Fibroblast of lung (primary cell): ENCODE data around the gene PHF19. TPM values are rescaled to one million over a fixed set of nuclear protein-coding genes. Genes with fewer than 3 reads are reported as not detected.

Experiments used
- DNase-seq, 2 donors: peaks; one replicate each; pipeline versions ENCODE4 v3.0.0 to v3.0.0-alpha.2; 2010; ENCODE audit warnings: low read depth in 2 of 2
- H2AFZ ChIP-seq: 2 replicates; pipeline ENCODE4 v1.5.1; 2012; ENCODE audit warnings: low read length, control low read depth, inconsistent platforms
- H3K27ac ChIP-seq: 2 replicates; pipeline ENCODE4 v1.5.1; 2011; ENCODE audit warnings: low read length, control low read depth; ENCODE audit not compliant: insufficient read depth
- H3K27me3 ChIP-seq: 2 replicates; pipeline ENCODE4 v1.5.1; 2011; ENCODE audit warnings: mild to moderate bottlenecking, low read length; ENCODE audit not compliant: control insufficient read depth, insufficient read depth
- H3K36me3 ChIP-seq: 2 replicates; pipeline ENCODE4 v1.5.1; 2011; ENCODE audit warnings: low read length; ENCODE audit not compliant: control insufficient read depth, insufficient read depth
- H3K4me1 ChIP-seq: 2 replicates; pipeline ENCODE4 v1.5.1; 2011; ENCODE audit warnings: low read length; ENCODE audit not compliant: control insufficient read depth, insufficient read depth; ENCODE audit errors: extremely low read depth
- H3K4me2 ChIP-seq: 2 replicates; pipeline ENCODE4 v1.5.1; 2011; ENCODE audit warnings: low read length, control low read depth; ENCODE audit not compliant: insufficient read depth; ENCODE audit errors: extremely low read depth
- H3K4me3 ChIP-seq, 4 experiments: fragments of 200-600 bp in 1 of 4; sonication (generic) in 1 of 4; replicated peaks in 1 of 4; 2 replicates each; pipeline ENCODE4 v1.5.1; 2011 to 2016; ENCODE audit warnings: low read length in 4 of 4, low read depth in 3 of 4, mild to moderate bottlenecking in 3 of 4, control low read depth in 2 of 4, inconsistent platforms in 1 of 4, mixed read lengths in 1 of 4; ENCODE audit not compliant: insufficient read depth in 1 of 4; ENCODE audit errors: control extremely low read depth in 1 of 4
- H3K79me2 ChIP-seq: 2 replicates; pipeline ENCODE4 v1.5.1; 2012; ENCODE audit warnings: mild to moderate bottlenecking, low read length, inconsistent platforms; ENCODE audit not compliant: control insufficient read depth, insufficient read depth
- H3K9ac ChIP-seq: 2 replicates; pipeline ENCODE4 v1.5.1; 2011; ENCODE audit warnings: mild to moderate bottlenecking, low read length, control low read depth; ENCODE audit not compliant: insufficient read depth
- H3K9me3 ChIP-seq: 2 replicates; pipeline ENCODE4 v1.5.1; 2012; ENCODE audit warnings: low read depth, low read length; ENCODE audit not compliant: control insufficient read depth, insufficient read depth
- H4K20me1 ChIP-seq: 2 replicates; pipeline ENCODE4 v1.5.1; 2011; ENCODE audit warnings: low read length; ENCODE audit not compliant: control insufficient read depth, insufficient read depth; ENCODE audit errors: extremely low read depth
- CTCF ChIP-seq, 2 donors: IDR thresholded peaks in 1 of 2; conservative IDR thresholded peaks in 1 of 2; 1 replicate in 1 of 2; 2 replicates in 1 of 2; pipeline ENCODE4 v1.5.1; 2011 to 2012; ENCODE audit warnings: low read length in 2 of 2, control low read depth in 1 of 2, inconsistent platforms in 1 of 2, low read depth in 1 of 2, mild to moderate bottlenecking in 1 of 2
- EZH2 ChIP-seq: IDR thresholded peaks from 2 replicates; pipeline ENCODE4 v1.5.1; 2012; ENCODE audit warnings: low read length, control low read depth, mild to moderate bottlenecking; ENCODE audit errors: missing control alignments
- polyA plus RNA-seq, 2 donors: library from polyadenylated mRNA; depleted of rRNA in 1 of 2; stranded (reverse) in 1 of 2; unstranded in 1 of 2; fragments of >200 nt; gene quantifications; 2 replicates each; pipeline ENCODE4 v1.2.1, GENCODE V29; 2011 to 2012; ENCODE audit warnings: missing spikeins in 1 of 2
- total RNA-seq: library from RNA; depleted of rRNA; stranded (reverse); fragments of >200 nt; gene quantifications from 2 replicates; pipeline ENCODE4 v1.2.1, GENCODE V29; 2014

Gene PHF19
- total and polyA plus RNA-seq, 2 donors (not counting 1 experiment from before 2014, with no cell fraction given), result 21.4 to 38.3 TPM

- H3K36me3 ChIP-seq, result peaks cover 37% of the 10 kb centered on the region
Observed at GRCh38 chr9:120861935-120862334, 15.1 kb downstream of the PHF19 start.

GRCh38 chr9:120860083-120860482 is 16.9 kb downstream of the PHF19 start:
- TF ChIP-seq CTCF (conservative IDR thresholded peaks at IDR 0.05 in 1 of 2, IDR thresholded peaks at IDR 0.05 in 1 of 2; ENCODE audit: low read depth in 1 of 2, low read length in 2 of 2) (no peak), EZH2 (no peak)
- H3K9me3 ChIP-seq, result no peaks in the 10 kb centered on the region
- H4K20me1 ChIP-seq, result no peaks in the 10 kb centered on the region
- H2AFZ ChIP-seq, result no peak overlapping the region
- H3K9ac ChIP-seq, result no peak overlapping the region
- DNase-seq, result no peak
- peaks cover 30% of the 10 kb centered on the region for H3K36me3 ChIP-seq
- no peak overlapping the region for H3K4me3 ChIP-seq
- H3K4me2 ChIP-seq, result no peak overlapping the region
- H3K27ac ChIP-seq, result no peak overlapping the region
- no peaks in the 10 kb centered on the region for H3K4me1 ChIP-seq
- H3K27me3 ChIP-seq, result no peaks in the 10 kb centered on the region
- no peaks in the 10 kb centered on the region for H3K79me2 ChIP-seq

More at GRCh38 chr9:120861935-120862334, 15.1 kb downstream of the PHF19 start:
- Histone ChIP-seq H3K4me1 (no peaks in the 10 kb centered on the region), H3K9me3 (no peaks in the 10 kb centered on the region), H4K20me1 (no peaks in the 10 kb centered on the region), H3K9ac (no peak overlapping the region), H2AFZ (no peak overlapping the region), H3K4me2 (no peak overlapping the region), H3K4me3 (no peak overlapping the region), H3K79me2 (no peaks in the 10 kb centered on the region), H3K27me3 (no peaks in the 10 kb centered on the region), H3K27ac (no peak overlapping the region)
- no peak for TF ChIP-seq CTCF (conservative IDR thresholded peaks at IDR 0.05 in 1 of 2, IDR thresholded peaks at IDR 0.05 in 1 of 2; ENCODE audit: low read depth in 1 of 2, low read length in 2 of 2)
- TF ChIP-seq EZH2, result no peak
- DNase-seq, result no peak

GRCh38 chr9:120859361-120859760 is 17.6 kb downstream of the PHF19 start:
- Histone ChIP-seq H2AFZ (no peak overlapping the region), H3K4me2 (no peak overlapping the region), H3K4me1 (no peaks in the 10 kb centered on the region), H3K36me3 (peaks cover 30% of the 10 kb centered on the region), H4K20me1 (no peaks in the 10 kb centered on the region), H3K9me3 (no peaks in the 10 kb centered on the region), H3K4me3 (no peak overlapping the region), H3K27me3 (no peaks in the 10 kb centered on the region), H3K9ac (no peak overlapping the region), H3K27ac (no peak overlapping the region), H3K79me2 (no peaks in the 10 kb centered on the region)
- DNase-seq, result no peak
- no peak for TF ChIP-seq EZH2
- no peak for TF ChIP-seq CTCF (conservative IDR thresholded peaks at IDR 0.05 in 1 of 2, IDR thresholded peaks at IDR 0.05 in 1 of 2; ENCODE audit: low read depth in 1 of 2, low read length in 2 of 2)
